CD14-positive monocyte (primary cell): ENCODE measurements around the gene MRPS18A. TPM values are rescaled to one million over a fixed set of nuclear protein-coding genes. Genes with fewer than 3 reads are reported as not detected.
"Not testable (repeated sequence)": the region's sequence is repeated elsewhere in the genome, so short reads cannot be mapped to it uniquely, and the experiment has no call there.

Experiments
- DNase-seq, 3 donors: peaks; one replicate each; pipeline ENCODE4 v3.0.0-alpha.2; 2011 to 2022
- H2AFZ ChIP-seq: 2 replicates; pipeline ENCODE4 v1.6.0; 2012; ENCODE audit warnings: mild to moderate bottlenecking, low read depth, low read length, inconsistent platforms; ENCODE audit not compliant: insufficient read depth, poor library complexity, severe bottlenecking
- H3K27ac ChIP-seq, 2 donors: 1 replicate in 1 of 2; 2 replicates in 1 of 2; pipeline ENCODE4 v1.5.1; 2012 to 2013; ENCODE audit warnings: low read length in 2 of 2, control low read depth in 1 of 2, inconsistent platforms in 1 of 2, low read depth in 1 of 2, mild to moderate bottlenecking in 1 of 2
- H3K27me3 ChIP-seq, 2 donors: one replicate each; pipeline versions ENCODE4 v1.6.0 to v1.6.1; 2011 to 2013; ENCODE audit warnings: low read length in 2 of 2; ENCODE audit not compliant: control insufficient read depth in 2 of 2, insufficient read depth in 2 of 2
- H3K36me3 ChIP-seq, 2 donors: replicated peaks in 1 of 2; 1 replicate in 1 of 2; 2 replicates in 1 of 2; pipeline versions ENCODE4 v1.5.1 to v1.6.1; 2012 to 2013; ENCODE audit warnings: low read length in 2 of 2, control low read depth in 1 of 2, inconsistent platforms in 1 of 2, mild to moderate bottlenecking in 1 of 2; ENCODE audit not compliant: insufficient read depth in 2 of 2, control insufficient read depth in 1 of 2
- H3K4me1 ChIP-seq, 2 donors: 1 replicate in 1 of 2; 2 replicates in 1 of 2; pipeline versions ENCODE4 v1.5.1 to v1.6.1; 2012 to 2013; ENCODE audit warnings: low read length in 2 of 2, control low read depth in 1 of 2, inconsistent platforms in 1 of 2, mild to moderate bottlenecking in 1 of 2, moderate library complexity in 1 of 2; ENCODE audit not compliant: insufficient read depth in 2 of 2, control insufficient read depth in 1 of 2
- H3K4me2 ChIP-seq: replicated peaks from 2 replicates; pipeline ENCODE3; 2012; ENCODE audit warnings: low read length, moderate library complexity, mild to moderate bottlenecking; ENCODE audit not compliant: poor library complexity, severe bottlenecking; ENCODE audit errors: extremely low read depth
- H3K4me3 ChIP-seq, 3 experiments: fragments of 200-600 bp in 1 of 3; sonication (generic) in 1 of 3; replicated peaks in 1 of 3; 1 replicate in 2 of 3; 2 replicates in 1 of 3; pipeline ENCODE4 v1.5.1; 2011 to 2013; ENCODE audit warnings: low read length in 3 of 3, mild to moderate bottlenecking in 3 of 3, control low read depth in 2 of 3, low read depth in 2 of 3, inconsistent platforms in 1 of 3, moderate library complexity in 1 of 3
- H3K79me2 ChIP-seq: 2 replicates; pipeline ENCODE4 v1.6.0; 2012; ENCODE audit warnings: mild to moderate bottlenecking, control low read depth, inconsistent platforms, low read length, moderate library complexity; ENCODE audit not compliant: insufficient read depth
- H3K9ac ChIP-seq: 2 replicates; pipeline ENCODE4 v1.6.0; 2017; ENCODE audit warnings: low read length, mild to moderate bottlenecking; ENCODE audit not compliant: insufficient read depth, poor library complexity, severe bottlenecking
- H3K9me3 ChIP-seq, 2 donors: replicated peaks in 1 of 2; 1 replicate in 1 of 2; 2 replicates in 1 of 2; pipeline versions ENCODE4 v1.5.1 to v1.6.1; 2012 to 2013; ENCODE audit warnings: low read length in 2 of 2, control low read depth in 1 of 2; ENCODE audit not compliant: control insufficient read depth in 1 of 2, insufficient read depth in 1 of 2
- H4K20me1 ChIP-seq: 2 replicates; pipeline ENCODE4 v1.6.0; 2012; ENCODE audit warnings: mild to moderate bottlenecking, low read length, control low read depth, moderate library complexity; ENCODE audit not compliant: insufficient read depth
- H3K27ac Mint-ChIP-seq, 7 donors: one replicate each; pipeline ENCODE4 v1.8.0; 2020; ENCODE audit warnings: mild to moderate bottlenecking in 7 of 7, mixed read lengths in 7 of 7, moderate library complexity in 6 of 7, inconsistent platforms in 2 of 7
- H3K27me3 Mint-ChIP-seq, 3 donors: one replicate each; pipeline ENCODE4 v1.8.0; 2021 to 2022; ENCODE audit warnings: low read depth in 3 of 3, mild to moderate bottlenecking in 3 of 3, mixed read lengths in 3 of 3, moderate library complexity in 3 of 3, inconsistent platforms in 1 of 3
- H3K36me3 Mint-ChIP-seq, 2 donors: one replicate each; pipeline ENCODE4 v1.8.0; 2020; ENCODE audit warnings: mixed read lengths in 2 of 2, inconsistent platforms in 1 of 2, mild to moderate bottlenecking in 1 of 2
- H3K4me1 Mint-ChIP-seq: one replicate; pipeline ENCODE4 v1.8.0; 2020; ENCODE audit warnings: mild to moderate bottlenecking, mixed read lengths
- H3K4me3 Mint-ChIP-seq, 2 donors: one replicate each; pipeline ENCODE4 v1.8.0; 2020; ENCODE audit warnings: mild to moderate bottlenecking in 2 of 2, mixed read lengths in 2 of 2, moderate library complexity in 1 of 2
- H3K9me3 Mint-ChIP-seq, 7 donors: one replicate each; pipeline ENCODE4 v1.8.0; 2020 to 2022; ENCODE audit warnings: mixed read lengths in 7 of 7, mild to moderate bottlenecking in 6 of 7, moderate library complexity in 6 of 7, inconsistent platforms in 2 of 7
- CTCF ChIP-seq: fragments of 200-600 bp; IDR thresholded peaks from one replicate; pipeline ENCODE4 v1.8.0; 2022; ENCODE audit warnings: antibody characterized with exemption, mild to moderate bottlenecking
- WGBS: methylation state at CpG from one replicate; pipeline ENCODE4 v1.1.5; 2013; ENCODE audit warnings: missing lambda C conversion rate; ENCODE audit not compliant: insufficient coverage; 5-methylcytosine and 5-hydroxymethylcytosine counted together
- intact Hi-C, 2 donors: fragments of 100-400 bp; cut with micrococcal nuclease; formaldehyde crosslinking; loops; one replicate each; pipeline versions ENCODE4 v1.15.0 to v1.15.1; 2023
- polyA plus RNA-seq, 3 donors: library from polyadenylated mRNA; depleted of rRNA in 1 of 3; unstranded in 2 of 3; stranded (reverse) in 1 of 3; fragments of 300-500 nt in 2 of 3; fragments of >200 nt in 1 of 3; fragmentation: Illumina TruSeq in 2 of 3; gene quantifications; 1 replicate in 2 of 3; 2 replicates in 1 of 3; pipeline ENCODE4 v1.2.3, GENCODE V29; 2012 to 2021

Gene MRPS18A
- polyA plus RNA-seq, 3 donors = 17.3 to 45.3 (median 41.4) TPM

DNA sequence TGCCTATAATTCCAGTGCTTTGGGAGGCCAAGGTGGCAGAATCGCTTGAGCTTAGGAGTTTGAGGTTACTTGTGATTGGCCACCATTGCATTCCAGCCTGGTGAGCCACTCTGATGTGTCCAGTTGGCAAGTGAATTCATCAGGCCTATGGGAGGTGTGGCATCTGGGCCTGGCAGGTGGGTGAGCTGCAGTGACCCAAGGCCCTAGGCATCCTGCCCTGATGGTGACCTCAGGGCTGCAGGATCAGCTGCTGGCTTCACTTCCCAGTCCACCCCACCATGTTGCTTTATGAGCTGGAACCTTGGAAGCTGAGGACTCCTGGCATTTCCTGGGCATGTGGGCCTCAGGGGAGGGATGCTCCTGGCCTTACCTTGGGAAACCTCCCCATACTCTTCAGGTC is 22.2 kb downstream of the MRPS18A start:
- peaks cover 0 to 7% of the 10 kb centered on the region in 2 donors for H3K36me3 ChIP-seq
- peaks cover 8 to 14% of the 10 kb centered on the region in 2 donors for H3K4me1 ChIP-seq
- WGBS = 100% methylated on average over 1 of the region's 1 CpG
- peaks cover 16% of the 10 kb centered on the region for H3K4me1 Mint-ChIP-seq
- H3K9me3 Mint-ChIP-seq = peaks cover 0 to 12% (median 8%) of the 10 kb centered on the region in 7 donors
- no peak overlapping the region for H3K9ac ChIP-seq
- no peak for DNase-seq
- intact Hi-C loops = loop anchor here (5.0 kb wide), 4 partner anchors 97 to 282 kb away; partner anchors contain the start of gene VEGFA (in 1 of the 2)
- H3K79me2 ChIP-seq = no peaks in the 10 kb centered on the region
- H3K9me3 ChIP-seq = no peaks in the 10 kb centered on the region
- peaks cover 7% of the 10 kb centered on the region for H4K20me1 ChIP-seq
- H3K4me2 ChIP-seq = no peak overlapping the region
- peaks cover 0 to 3% of the 10 kb centered on the region in 2 donors for H3K27me3 ChIP-seq
- no peak overlapping the region for H3K4me3 Mint-ChIP-seq
- H3K27ac Mint-ChIP-seq = no peak overlapping the region
- H3K36me3 Mint-ChIP-seq = peaks cover 5 to 11% of the 10 kb centered on the region in 2 donors
- H2AFZ ChIP-seq = no peak overlapping the region
- peaks cover 11 to 17% (median 15%) of the 10 kb centered on the region in 3 donors for H3K27me3 Mint-ChIP-seq
- no peak overlapping the region for H3K4me3 ChIP-seq
- TF ChIP-seq CTCF = no peak
- no peak overlapping the region for H3K27ac ChIP-seq

GRCh38 chr6:43662948-43663347 is 24.6 kb downstream of the MRPS18A start:
- H3K9me3 ChIP-seq, H3K4me3 Mint-ChIP-seq, H3K27me3 ChIP-seq, H3K4me2 ChIP-seq, H2AFZ ChIP-seq, DNase-seq, H4K20me1 ChIP-seq, intact Hi-C loops, H3K79me2 ChIP-seq, H3K4me1 ChIP-seq, H3K36me3 Mint-ChIP-seq, H3K36me3 ChIP-seq, H3K27ac Mint-ChIP-seq, H3K4me3 ChIP-seq, H3K9ac ChIP-seq, H3K27ac ChIP-seq: not testable (repeated sequence)
- 100% methylated on average over 2 of the region's 5 CpGs for WGBS
- peaks cover 11% of the 10 kb centered on the region for H3K4me1 Mint-ChIP-seq
- H3K27me3 Mint-ChIP-seq = peaks cover 9 to 13% (median 11%) of the 10 kb centered on the region in 3 donors
- H3K9me3 Mint-ChIP-seq = peaks cover 0 to 21% (median 13%) of the 10 kb centered on the region in 7 donors
